PC-3 (cell line): ENCODE measurements around the gene CDC42SE2. TPM values are rescaled to one million over a fixed set of nuclear protein-coding genes. Genes with fewer than 3 reads are reported as not detected.
A peak's percentile ranks its signal among the peaks of the same experiment; 100 is the strongest.

Experiments
- ATAC-seq: fragments of 200-7000 bp; cut with Tn5 transposase; 2 replicates; pipeline ENCODE4 v1.9.1; 2020; ENCODE audit warnings: mild to moderate bottlenecking, moderate library complexity
- BruUV-seq: library from RNA; stranded (reverse); fragments of 400-500 nt; replicated peaks from 2 replicates; lab custom pipeline; 2021; lab: Mats Ljungman, UMichigan
- CTCF ChIA-PET: fragments of 300-600 bp; sonication (Branson Sonifier 250); formaldehyde crosslinking; loops from one replicate; lab custom pipeline; 2022; ENCODE audit warnings: antibody characterized with exemption; lab: Charles Lee
- POLR2A ChIA-PET: fragments of 300-600 bp; sonication (Branson Sonifier 250); formaldehyde crosslinking; loops from one replicate; lab custom pipeline; 2022; ENCODE audit warnings: antibody characterized with exemption; ENCODE audit not compliant: unreplicated experiment; lab: Charles Lee
- DNase-seq: peaks from one replicate; pipeline ENCODE4 v3.0.0-alpha.2; 2015
- H2AFZ ChIP-seq: fragments of 300-600 bp; sonication (generic); 2 replicates; pipeline ENCODE4 v1.6.0; 2016; ENCODE audit warnings: antibody characterized with exemption, low read length
- H3F3A ChIP-seq: fragments of 300-600 bp; sonication (generic); one replicate; pipeline ENCODE4 v1.6.0; 2017; ENCODE audit warnings: antibody characterized with exemption, low read length, control low read depth, mild to moderate bottlenecking; ENCODE audit not compliant: unreplicated experiment
- H3K27ac ChIP-seq: fragments of 300-600 bp; sonication (generic); 2 replicates; pipeline ENCODE4 v1.5.1; 2016; ENCODE audit warnings: mild to moderate bottlenecking, low read length
- H3K27me3 ChIP-seq: fragments of 300-600 bp; sonication (generic); 2 replicates; pipeline ENCODE4 v1.6.1; 2016; ENCODE audit warnings: low read length, mixed read lengths
- H3K36me3 ChIP-seq: fragments of 300-600 bp; sonication (generic); 2 replicates; pipeline ENCODE4 v1.6.1; 2016; ENCODE audit warnings: low read depth, mixed run types, low read length, mixed read lengths
- H3K4me1 ChIP-seq: fragments of 300-600 bp; sonication (generic); 2 replicates; pipeline ENCODE4 v1.5.1; 2016; ENCODE audit warnings: low read length; ENCODE audit not compliant: insufficient read depth
- H3K4me2 ChIP-seq: fragments of 300-600 bp; sonication (generic); 2 replicates; pipeline ENCODE4 v1.6.0; 2016; ENCODE audit warnings: low read length
- H3K4me3 ChIP-seq: fragments of 300-600 bp; sonication (generic); 2 replicates; pipeline ENCODE4 v1.5.1; 2016; ENCODE audit warnings: mild to moderate bottlenecking, low read length, mixed read lengths
- H3K79me2 ChIP-seq: fragments of 300-600 bp; sonication (generic); 2 replicates; pipeline ENCODE4 v1.6.1; 2017; ENCODE audit warnings: low read length, mixed read lengths
- H3K9ac ChIP-seq: fragments of 300-600 bp; sonication (generic); 2 replicates; pipeline ENCODE4 v1.6.0; 2016; ENCODE audit warnings: mild to moderate bottlenecking, low read length
- H3K9me2 ChIP-seq: fragments of 300-600 bp; sonication (generic); replicated peaks from 2 replicates; pipeline ENCODE4 v1.6.1; 2016; ENCODE audit warnings: mixed run types, low read length, mixed read lengths
- H3K9me3 ChIP-seq: fragments of 300-600 bp; sonication (generic); 2 replicates; pipeline ENCODE4 v1.6.1; 2016; ENCODE audit warnings: low read length, mixed read lengths
- H4K20me1 ChIP-seq: fragments of 300-600 bp; sonication (generic); 2 replicates; pipeline ENCODE4 v1.6.1; 2016; ENCODE audit warnings: low read length, mixed read lengths
- CTCF ChIP-seq: fragments of 300-600 bp; sonication (generic); conservative IDR thresholded peaks from 2 replicates; pipeline ENCODE4 v1.5.1; 2017; ENCODE audit warnings: antibody characterized with exemption, low read depth, mild to moderate bottlenecking, low read length
- EZH2 ChIP-seq: fragments of 300-600 bp; sonication (generic); IDR thresholded peaks from one replicate; pipeline ENCODE4 v1.6.1; 2017; ENCODE audit warnings: antibody characterized with exemption, mild to moderate bottlenecking, low read length; ENCODE audit not compliant: unreplicated experiment
- EZH2phosphoT487 ChIP-seq: fragments of 300-600 bp; sonication (generic); IDR thresholded peaks from 2 replicates; pipeline ENCODE4 v1.6.1; 2018; ENCODE audit warnings: mild to moderate bottlenecking, antibody characterized with exemption, low read length, borderline replicate concordance
- intact Hi-C: fragments of 100-400 bp; cut with micrococcal nuclease; formaldehyde crosslinking; loops from 2 replicates; pipeline ENCODE4 v1.9.0; 2023
- total RNA-seq: library from RNA; depleted of rRNA; stranded (reverse); fragments of >200 nt; gene quantifications from 2 replicates; pipeline ENCODE4 v1.2.3, GENCODE V29; 2014

The CDC42SE2 gene
- total RNA-seq, 1 experiment from 2014 or later: 13.3 TPM

DNA sequence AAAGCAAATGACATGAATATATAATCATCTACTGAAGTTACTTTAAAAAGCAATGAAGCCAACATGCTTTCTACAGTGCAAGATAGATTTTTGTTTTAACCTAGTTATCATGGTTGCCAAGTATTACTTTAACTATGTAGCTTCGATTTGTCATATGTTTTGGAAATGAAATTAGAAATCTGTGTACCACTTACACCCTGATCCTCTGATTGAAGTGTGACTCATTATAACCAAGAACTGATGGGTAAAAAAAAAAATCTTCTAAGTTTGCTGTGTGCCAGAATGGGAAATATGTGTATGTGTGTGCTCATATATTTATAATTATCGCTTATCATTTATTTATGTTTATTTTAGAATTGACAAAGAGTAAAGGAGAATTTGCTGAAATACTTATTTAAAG is 9.1 kb upstream of the CDC42SE2 start:
- no peak for DNase-seq
- intact Hi-C loops: loop anchor here (5.0 kb wide), 1 partner anchor 67 kb away; no protein-coding TSS in a partner anchor
- H3K9me3 ChIP-seq: no peaks in the 10 kb centered on the region
- H3K9me2 ChIP-seq: no peaks in the 10 kb centered on the region
- H2AFZ ChIP-seq: no peak overlapping the region
- no peaks in the 10 kb centered on the region for H3K36me3 ChIP-seq
- H3K4me1 ChIP-seq: peaks cover 22% of the 10 kb centered on the region
- H4K20me1 ChIP-seq: no peaks in the 10 kb centered on the region
- H3F3A ChIP-seq: no peaks in the 10 kb centered on the region
- no peak overlapping the region for H3K9ac ChIP-seq
- POLR2A ChIA-PET: no interaction called here
- no peak overlapping the region for H3K4me3 ChIP-seq
- no peak overlapping the region for H3K4me2 ChIP-seq
- TF ChIP-seq CTCF (no peak), EZH2 (no peak), EZH2phosphoT487 (no peak)
- CTCF ChIA-PET: no interaction called here
- no peaks in the 10 kb centered on the region for H3K27me3 ChIP-seq
- H3K79me2 ChIP-seq: no peaks in the 10 kb centered on the region
- no TSS peak for BruUV-seq
- ATAC-seq: no peak
- H3K27ac ChIP-seq: no peak overlapping the region

DNA sequence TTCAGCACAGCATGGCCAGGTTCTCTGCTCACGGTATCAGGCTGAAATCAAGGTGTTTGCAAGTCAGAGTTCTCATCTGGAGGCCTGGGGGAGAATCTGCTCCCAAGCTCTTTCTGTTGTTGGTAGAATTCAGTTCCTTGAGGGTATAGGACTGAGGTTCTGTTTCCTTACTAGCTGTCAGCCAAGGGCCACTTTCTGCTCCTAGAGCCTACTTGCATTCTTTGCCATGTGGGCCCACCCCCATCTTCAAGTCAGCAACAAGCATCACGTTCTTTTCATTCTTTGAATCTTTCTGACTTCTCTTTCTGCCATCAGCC is 7.4 kb upstream of the CDC42SE2 start:
- ChIA-PET POLR2A (no interaction called here), CTCF (no interaction called here)
- intact Hi-C loops: loop anchor here (5.0 kb wide), 1 partner anchor 69 kb away; no protein-coding TSS in a partner anchor
- TF ChIP-seq EZH2 (no peak), CTCF (no peak), EZH2phosphoT487 (no peak)
- Histone ChIP-seq H3K9me2 (no peaks in the 10 kb centered on the region), H3K27ac (no peak overlapping the region), H3K4me2 (no peak overlapping the region), H3K27me3 (no peaks in the 10 kb centered on the region), H2AFZ (no peak overlapping the region), H3F3A (no peaks in the 10 kb centered on the region), H3K36me3 (no peaks in the 10 kb centered on the region), H3K9me3 (no peaks in the 10 kb centered on the region), H4K20me1 (no peaks in the 10 kb centered on the region), H3K4me3 (no peak overlapping the region), H3K4me1 (peaks cover 26% of the 10 kb centered on the region), H3K9ac (no peak overlapping the region), H3K79me2 (no peaks in the 10 kb centered on the region)
- BruUV-seq: no TSS peak
- DNase-seq: no peak
- ATAC-seq: no peak

GRCh38 chr5:131258733-131259132 is 5.1 kb upstream of the CDC42SE2 start:
- peaks cover 29% of the 10 kb centered on the region for H3K4me1 ChIP-seq
- no peak overlapping the region for H2AFZ ChIP-seq
- intact Hi-C loops: loop anchor here (5.0 kb wide), 1 partner anchor 71 kb away; no protein-coding TSS in a partner anchor
- TF ChIP-seq EZH2phosphoT487 (no peak), EZH2 (no peak), CTCF (no peak)
- POLR2A ChIA-PET: no interaction called here
- no peaks in the 10 kb centered on the region for H3K9me2 ChIP-seq
- H4K20me1 ChIP-seq: no peaks in the 10 kb centered on the region
- no peaks in the 10 kb centered on the region for H3K79me2 ChIP-seq
- CTCF ChIA-PET: no interaction called here
- H3K4me3 ChIP-seq: peak overlapping the region; percentile 12; the same call in 1 of the 2 replicates
- no TSS peak for BruUV-seq
- no peaks in the 10 kb centered on the region for H3F3A ChIP-seq
- ATAC-seq (peak; percentile 45), DNase-seq (peak; percentile 73)
- H3K9ac ChIP-seq: no peak overlapping the region
- H3K9me3 ChIP-seq: no peaks in the 10 kb centered on the region
- H3K27me3 ChIP-seq: no peaks in the 10 kb centered on the region
- H3K36me3 ChIP-seq: no peaks in the 10 kb centered on the region
- H3K4me2 ChIP-seq: peak overlapping the region; percentile 51
- peak overlapping the region; percentile 25 for H3K27ac ChIP-seq
